ENCODE results near the gene ZNF837. TPM values are rescaled to one million over a fixed set of nuclear protein-coding genes. Genes with fewer than 3 reads are reported as not detected.

The ZNF837 gene
- total and polyA plus RNA-seq, 8 donors: 1.1 to 3.8 (median 1.8) TPM

DNA sequence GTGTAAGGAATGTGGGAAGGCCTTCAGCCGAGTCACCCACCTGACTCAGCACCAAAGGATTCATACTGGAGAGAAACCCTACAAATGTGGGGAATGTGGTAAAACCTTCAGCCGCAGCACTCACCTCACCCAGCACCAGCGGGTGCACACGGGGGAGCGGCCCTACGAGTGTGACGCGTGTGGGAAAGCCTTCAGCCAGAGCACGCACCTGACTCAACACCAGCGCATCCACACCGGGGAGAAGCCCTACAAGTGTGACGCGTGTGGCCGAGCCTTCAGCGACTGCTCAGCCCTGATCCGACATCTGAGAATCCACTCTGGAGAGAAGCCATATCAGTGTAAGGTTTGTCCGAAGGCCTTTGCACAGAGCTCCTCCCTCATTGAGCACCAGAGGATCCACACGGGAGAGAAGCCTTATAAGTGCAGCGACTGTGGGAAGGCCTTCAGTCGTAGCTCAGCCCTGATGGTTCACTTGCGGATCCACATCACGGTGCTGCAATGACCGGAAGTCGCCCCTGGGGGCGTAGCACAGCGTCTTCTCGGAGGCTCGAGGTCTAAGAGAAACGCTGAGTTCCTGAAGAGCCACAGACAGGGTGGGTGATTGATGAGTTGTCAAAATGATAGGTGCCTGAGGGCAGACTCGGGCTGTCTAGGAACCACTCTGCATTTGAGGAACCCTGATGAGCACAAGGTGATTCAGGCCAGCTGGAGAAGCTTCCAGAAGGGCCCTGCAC is 41.8 kb downstream of the ZNF837 start:
- Histone ChIP-seq H3K9me3 (no peaks in the 10 kb centered on the region), H3K4me1 (no peaks in the 10 kb centered on the region), H3K27me3 (no peaks in the 10 kb centered on the region), H3K4me3 (no peak overlapping the region), H3K36me3 (peaks cover 0 to 7% (median 0%) of the 10 kb centered on the region in 3 donors), H3K27ac (no peak overlapping the region)
- DNase-seq: no peak
- FAIRE-seq: no peak
- WGBS, 2 donors: 82 to 84% methylated on average over 30 of the region's 30 CpGs
- TF ChIP-seq, protein P1, sequence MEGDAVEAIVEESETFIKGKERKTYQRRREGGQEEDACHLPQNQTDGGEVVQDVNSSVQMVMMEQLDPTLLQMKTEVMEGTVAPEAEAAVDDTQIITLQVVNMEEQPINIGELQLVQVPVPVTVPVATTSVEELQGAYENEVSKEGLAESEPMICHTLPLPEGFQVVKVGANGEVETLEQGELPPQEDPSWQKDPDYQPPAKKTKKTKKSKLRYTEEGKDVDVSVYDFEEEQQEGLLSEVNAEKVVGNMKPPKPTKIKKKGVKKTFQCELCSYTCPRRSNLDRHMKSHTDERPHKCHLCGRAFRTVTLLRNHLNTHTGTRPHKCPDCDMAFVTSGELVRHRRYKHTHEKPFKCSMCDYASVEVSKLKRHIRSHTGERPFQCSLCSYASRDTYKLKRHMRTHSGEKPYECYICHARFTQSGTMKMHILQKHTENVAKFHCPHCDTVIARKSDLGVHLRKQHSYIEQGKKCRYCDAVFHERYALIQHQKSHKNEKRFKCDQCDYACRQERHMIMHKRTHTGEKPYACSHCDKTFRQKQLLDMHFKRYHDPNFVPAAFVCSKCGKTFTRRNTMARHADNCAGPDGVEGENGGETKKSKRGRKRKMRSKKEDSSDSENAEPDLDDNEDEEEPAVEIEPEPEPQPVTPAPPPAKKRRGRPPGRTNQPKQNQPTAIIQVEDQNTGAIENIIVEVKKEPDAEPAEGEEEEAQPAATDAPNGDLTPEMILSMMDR (IDR thresholded peaks at IDR 0.05): no peak
- intact Hi-C loops (cut with DNase I): no loop called here
- ATAC-seq: no peak

DNA sequence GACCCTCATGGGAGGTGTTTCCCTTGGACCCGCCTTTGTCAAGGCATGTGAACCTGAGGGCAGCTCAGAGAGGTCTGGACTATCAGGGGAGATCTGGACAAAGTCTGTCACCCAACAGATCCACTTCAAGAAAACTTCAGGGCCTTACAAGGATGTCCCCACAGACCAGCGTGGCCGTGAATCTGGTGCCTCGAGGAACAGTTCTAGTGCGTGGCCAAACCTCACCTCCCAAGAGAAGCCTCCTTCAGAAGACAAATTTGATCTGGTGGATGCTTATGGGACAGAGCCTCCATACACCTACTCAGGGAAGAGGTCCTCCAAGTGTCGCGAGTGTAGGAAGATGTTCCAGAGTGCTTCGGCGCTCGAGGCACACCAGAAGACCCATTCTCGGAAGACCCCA is 42.5 kb downstream of the ZNF837 start:
- intact Hi-C loops (cut with DNase I): no loop called here
- Histone ChIP-seq H3K4me3 (no peak overlapping the region), H3K27ac (no peak overlapping the region), H3K27me3 (no peaks in the 10 kb centered on the region), H3K9me3 (no peaks in the 10 kb centered on the region), H3K4me1 (no peaks in the 10 kb centered on the region), H3K36me3 (peaks cover 0 to 7% (median 0%) of the 10 kb centered on the region in 3 donors)
- TF ChIP-seq, protein P1 (IDR thresholded peaks at IDR 0.05): no peak
- DNase-seq (no peak), FAIRE-seq (no peak), ATAC-seq (no peak)
- WGBS, 2 donors: 98% methylated on average over 11 of the region's 11 CpGs

DNA sequence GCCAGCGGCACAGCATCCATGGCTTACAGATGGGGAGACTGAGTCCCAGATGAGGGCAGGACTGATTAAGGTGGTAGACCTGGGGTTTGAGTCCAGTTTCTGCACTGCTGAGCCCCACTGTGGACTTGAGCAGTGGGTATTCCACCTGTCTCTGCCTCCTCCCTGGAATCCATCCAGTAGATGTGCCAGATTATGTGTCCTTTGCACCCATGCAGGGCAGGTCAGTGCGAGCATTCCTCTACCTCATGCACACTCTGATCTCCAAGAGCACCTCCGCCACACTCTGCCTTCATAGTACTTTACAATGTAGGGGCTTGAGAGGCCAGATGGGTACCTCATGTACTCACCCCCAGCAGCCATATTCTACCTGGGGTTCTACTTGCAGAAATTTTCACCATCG is 44.0 kb downstream of the ZNF837 start:
- no peak for FAIRE-seq
- peaks cover 0 to 7% (median 0%) of the 10 kb centered on the region in 3 donors for H3K36me3 ChIP-seq
- H3K27ac ChIP-seq: no peak overlapping the region
- TF ChIP-seq, protein P1 (IDR thresholded peaks at IDR 0.05): no peak
- no peaks in the 10 kb centered on the region for H3K9me3 ChIP-seq
- H3K27me3 ChIP-seq: no peaks in the 10 kb centered on the region
- intact Hi-C loops (cut with DNase I): no loop called here
- WGBS, 2 donors: 95 to 98% methylated on average over 4 of the region's 4 CpGs
- no peak overlapping the region for H3K4me3 ChIP-seq
- no peak for ATAC-seq
- no peak for DNase-seq
- no peaks in the 10 kb centered on the region for H3K4me1 ChIP-seq

DNA sequence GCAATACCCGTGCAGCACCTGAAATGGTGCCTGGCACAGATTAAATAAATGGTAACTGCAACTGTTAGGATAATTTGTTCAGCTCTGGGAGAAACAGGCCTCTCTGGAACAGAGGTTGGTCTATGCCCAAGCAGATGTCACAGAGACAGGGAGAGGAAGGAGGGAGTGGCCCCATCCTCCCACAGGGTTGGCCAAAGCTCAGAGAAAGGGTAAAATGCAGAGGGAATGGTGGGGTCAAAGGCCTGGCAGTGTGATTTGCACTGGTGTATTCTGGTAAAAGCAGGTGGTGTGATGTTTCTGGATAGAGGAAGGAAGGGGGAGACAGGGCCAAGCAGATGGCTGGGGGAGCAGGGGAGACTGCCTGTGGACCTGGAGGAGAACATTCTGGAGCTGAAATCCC is 44.6 kb downstream of the ZNF837 start:
- FAIRE-seq: no peak
- Histone ChIP-seq H3K4me1 (no peaks in the 10 kb centered on the region), H3K36me3 (peaks cover 0 to 7% (median 0%) of the 10 kb centered on the region in 3 donors), H3K4me3 (no peak overlapping the region), H3K9me3 (no peaks in the 10 kb centered on the region), H3K27ac (no peak overlapping the region), H3K27me3 (no peaks in the 10 kb centered on the region)
- no peak for DNase-seq
- TF ChIP-seq, protein P1 (IDR thresholded peaks at IDR 0.05): no peak
- ATAC-seq: no peak
- WGBS, 2 donors: 91 to 96% methylated on average over 1 of the region's 1 CpG
- intact Hi-C loops (cut with DNase I): no loop called here

DNA sequence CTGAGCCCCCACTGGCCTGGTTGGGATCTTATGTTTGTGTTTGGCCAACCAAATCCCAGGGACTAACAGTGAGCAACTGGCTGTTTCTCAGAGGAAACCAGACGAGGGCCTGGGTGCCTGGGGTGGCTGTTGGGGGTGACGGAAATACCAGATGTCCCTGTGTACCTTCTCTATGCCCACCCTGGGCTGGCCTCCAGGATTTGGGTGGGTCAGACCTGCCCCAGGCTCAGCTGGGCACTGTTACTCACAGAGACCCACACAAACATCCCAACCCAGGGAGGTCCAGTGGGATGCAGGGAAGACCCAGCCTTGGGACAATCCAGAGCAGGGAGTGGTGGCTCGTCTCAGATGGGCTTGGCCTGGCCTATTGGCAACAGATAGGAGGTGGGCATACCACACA is 45.2 kb downstream of the ZNF837 start:
- intact Hi-C loops (cut with DNase I): no loop called here
- 77 to 82% methylated on average over 3 of the region's 3 CpGs for WGBS, 2 donors
- no peak for DNase-seq
- no peak for FAIRE-seq
- Histone ChIP-seq H3K9me3 (no peaks in the 10 kb centered on the region), H3K4me3 (no peak overlapping the region), H3K27me3 (no peaks in the 10 kb centered on the region), H3K27ac (no peak overlapping the region), H3K36me3 (peaks cover 0 to 7% (median 0%) of the 10 kb centered on the region in 3 donors), H3K4me1 (no peaks in the 10 kb centered on the region)
- TF ChIP-seq, protein P1 (IDR thresholded peaks at IDR 0.05): no peak
- ATAC-seq: no peak

Data from pancreas (tissue), 10 donors.